Placental pericyte (primary cell): ENCODE results near the gene EVA1B. TPM values are rescaled to one million over a fixed set of nuclear protein-coding genes. Genes with fewer than 3 reads are reported as not detected.

Experiments used
- total RNA-seq: library from RNA; depleted of rRNA; stranded (reverse); fragments of >200 nt; gene quantifications from 2 replicates; pipeline ENCODE4 v1.2.3, GENCODE V29; 2012

Gene EVA1B, protein sequence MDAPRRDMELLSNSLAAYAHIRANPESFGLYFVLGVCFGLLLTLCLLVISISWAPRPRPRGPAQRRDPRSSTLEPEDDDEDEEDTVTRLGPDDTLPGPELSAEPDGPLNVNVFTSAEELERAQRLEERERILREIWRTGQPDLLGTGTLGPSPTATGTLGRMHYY
- 175 and 366 TPM in 2 replicates for total RNA-seq

DNA sequence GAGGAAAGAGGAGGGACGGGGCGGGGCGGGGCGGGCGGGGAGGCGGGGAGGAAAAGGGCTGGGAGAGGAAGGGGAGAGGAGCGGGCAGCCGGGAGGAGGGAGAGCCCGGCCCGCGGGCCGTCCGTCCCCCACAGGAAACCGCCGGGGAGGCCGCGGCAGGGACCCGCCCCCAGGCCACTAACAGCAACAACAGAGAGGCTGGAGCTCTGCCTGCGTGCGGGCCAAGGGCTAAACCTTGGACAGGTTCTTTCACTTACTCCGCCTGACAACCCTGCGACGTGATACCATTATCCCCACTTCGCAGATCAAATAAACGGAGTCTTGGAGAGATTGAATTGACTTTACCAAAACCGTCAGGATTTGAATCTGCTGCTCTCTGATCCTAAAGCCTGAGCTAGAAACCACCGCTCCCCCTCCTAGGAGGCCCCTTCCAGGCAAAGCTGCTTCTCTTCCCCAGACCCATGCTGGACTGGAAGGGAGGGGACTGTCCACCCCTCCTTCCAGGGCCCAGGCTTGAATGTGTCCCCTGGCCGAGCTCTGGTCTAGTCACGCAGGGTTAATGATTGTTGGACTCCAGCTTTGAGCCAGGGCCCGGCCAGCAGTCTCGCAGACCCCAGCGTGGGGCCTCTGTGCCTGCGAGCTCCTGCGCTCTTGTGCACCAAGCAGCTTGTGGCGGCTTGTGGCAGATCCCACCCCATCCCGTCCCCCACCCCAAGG is at the start of gene EVA1B:
EVA1B (minus strand) TSS at position 10 of the 717 bp plus-strand sequence. CDS start 608 bp downstream, outside the sequence.

DNA sequence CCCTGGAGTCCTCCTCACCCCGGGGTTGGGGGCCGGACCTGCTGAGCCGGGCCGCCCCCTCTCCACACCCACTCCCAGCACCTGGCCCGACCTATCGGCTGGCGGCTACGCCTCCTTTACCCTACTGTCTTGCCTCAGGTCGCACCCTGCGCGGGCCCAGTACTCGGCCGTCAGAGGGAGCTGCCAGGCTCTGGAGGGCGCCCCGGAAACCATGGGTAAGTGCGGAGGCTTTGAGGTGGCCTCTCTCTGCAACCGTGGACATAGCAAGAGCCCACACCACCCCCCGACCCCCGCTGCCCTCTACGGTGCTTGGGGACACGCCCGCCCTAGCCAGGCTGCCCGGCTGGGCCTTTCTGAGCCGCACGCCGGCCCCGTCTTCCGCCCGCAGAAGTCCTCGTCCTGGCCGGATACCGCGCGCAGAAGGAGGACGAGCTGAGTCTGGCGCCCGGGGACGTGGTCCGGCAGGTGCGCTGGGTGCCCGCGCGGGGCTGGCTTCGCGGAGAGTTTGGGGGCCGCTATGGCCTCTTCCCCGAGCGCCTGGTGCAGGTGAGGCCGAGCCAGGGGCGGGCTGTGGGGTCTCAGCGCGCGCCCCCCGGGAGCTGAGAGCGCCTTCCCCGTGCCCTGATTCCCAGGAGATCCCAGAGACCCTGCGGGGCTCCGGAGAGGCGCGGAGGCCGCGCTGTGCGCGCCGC is 17.1 kb downstream of the EVA1B start, which contains the start of gene SH3D21:
SH3D21 (plus strand) TSS at position 159 of the 692 bp plus-strand sequence; CDS start at position 212, 53 bp downstream.

Other genes starting within 250 kb of the EVA1B start
- gene TEKT2, start 239.6 kb downstream of the EVA1B start, total RNA-seq: not detected in 2 replicates
- gene ADPRS, start 234.8 kb downstream of the EVA1B start, total RNA-seq: 40.2 and 46.6 TPM in 2 replicates
- 5.0 and 6.7 TPM in 2 replicates for gene COL8A2, start 198.4 kb downstream of the EVA1B start, total RNA-seq
- gene TRAPPC3, start 174.2 kb downstream of the EVA1B start, total RNA-seq: 93.6 and 96.5 TPM in 2 replicates
- gene MAP7D1, start 167.5 kb downstream of the EVA1B start, total RNA-seq: 124 and 259 TPM in 2 replicates
- gene THRAP3, start 99.2 kb downstream of the EVA1B start, total RNA-seq: 74.8 and 130 TPM in 2 replicates
- 2.2 and 4.7 TPM in 2 replicates for gene SH3D21, start 17.3 kb downstream of the EVA1B start, total RNA-seq
- 17.7 and 23.5 TPM in 2 replicates for gene STK40, start 62.3 kb upstream of the EVA1B start, total RNA-seq
- 5.7 and 15.7 TPM in 2 replicates for gene LSM10, start 74.3 kb upstream of the EVA1B start, total RNA-seq
- gene OSCP1, start 126.8 kb upstream of the EVA1B start, total RNA-seq: 8.0 and 8.3 TPM in 2 replicates
- gene MRPS15, start 140.7 kb upstream of the EVA1B start, total RNA-seq: 59.6 and 64.6 TPM in 2 replicates
- 0.14 TPM in 1 of 2 replicates, not detected in the other for gene CSF3R, start 159.3 kb upstream of the EVA1B start, total RNA-seq